Measurements from ENCODE around the gene AOC2.
"Not testable (repeated sequence)": the region's sequence is repeated elsewhere in the genome, so short reads cannot be mapped to it uniquely, and the experiment has no call there.

Gene AOC2

DNA sequence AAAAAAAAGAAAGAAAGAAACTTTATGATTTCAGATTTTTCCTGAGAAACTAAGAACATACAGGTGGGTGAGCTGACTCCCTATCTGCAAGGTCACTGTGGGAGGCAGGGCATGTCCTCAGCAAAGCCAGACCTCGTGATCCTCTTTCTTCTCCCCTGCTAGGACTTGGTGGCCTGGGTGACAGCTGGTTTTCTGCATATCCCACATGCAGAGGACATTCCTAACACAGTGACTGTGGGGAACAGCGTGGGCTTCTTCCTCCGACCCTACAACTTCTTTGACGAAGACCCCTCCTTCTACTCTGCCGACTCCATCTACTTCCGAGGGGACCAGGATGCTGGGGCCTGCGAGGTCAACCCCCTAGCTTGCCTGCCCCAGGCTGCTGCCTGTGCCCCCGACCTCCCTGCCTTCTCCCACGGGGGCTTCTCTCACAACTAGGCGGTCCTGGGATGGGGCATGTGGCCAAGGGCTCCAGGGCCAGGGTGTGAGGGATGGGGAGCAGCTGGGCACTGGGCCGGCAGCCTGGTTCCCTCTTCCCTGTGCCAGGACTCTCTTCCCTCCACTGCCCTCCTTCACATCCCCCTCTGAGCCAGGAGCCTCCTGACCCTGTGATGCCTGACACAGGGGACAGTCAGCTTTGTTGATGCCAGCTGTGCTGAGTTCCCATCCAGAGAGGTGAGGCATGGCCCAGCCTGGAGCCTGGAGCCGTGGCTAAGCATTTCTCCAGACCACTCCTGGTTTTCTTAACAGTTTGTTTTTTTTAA, 29.7 kb downstream of the AOC2 start:
- not testable (repeated sequence) for H3K27me3 Mint-ChIP-seq (ENCODE audit: low read depth); DNase-seq (ENCODE audit: low spot score); H3K36me3 Mint-ChIP-seq (ENCODE audit: low read depth); H3K27ac Mint-ChIP-seq; H3K4me3 Mint-ChIP-seq; H3K4me1 Mint-ChIP-seq (ENCODE audit: low read depth); H3K9me3 Mint-ChIP-seq

DNA sequence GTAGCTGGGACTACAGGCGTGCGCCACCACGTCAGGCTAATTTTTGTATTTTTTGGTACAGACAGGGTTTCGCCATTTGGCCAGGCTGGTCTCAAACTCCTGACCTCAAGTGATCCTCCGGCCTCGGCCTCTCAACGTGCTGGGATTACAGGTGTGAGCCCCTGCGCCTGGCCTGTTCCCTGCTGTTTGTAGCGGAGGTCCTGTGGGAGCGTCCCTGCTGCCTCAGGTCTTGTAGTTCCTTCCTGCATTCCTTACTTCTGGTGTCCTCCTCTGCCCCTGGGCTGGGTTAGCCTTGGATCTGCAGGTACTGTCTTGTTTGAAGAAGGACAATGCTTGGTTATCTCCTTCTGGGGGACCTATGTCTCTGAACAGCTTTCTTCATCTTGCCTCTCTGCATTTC, 32.7 kb downstream of the AOC2 start:
- no peak overlapping the region for H3K27ac Mint-ChIP-seq
- H3K27me3 Mint-ChIP-seq (ENCODE audit: low read depth), result peaks cover 2% of the 10 kb centered on the region

DNA sequence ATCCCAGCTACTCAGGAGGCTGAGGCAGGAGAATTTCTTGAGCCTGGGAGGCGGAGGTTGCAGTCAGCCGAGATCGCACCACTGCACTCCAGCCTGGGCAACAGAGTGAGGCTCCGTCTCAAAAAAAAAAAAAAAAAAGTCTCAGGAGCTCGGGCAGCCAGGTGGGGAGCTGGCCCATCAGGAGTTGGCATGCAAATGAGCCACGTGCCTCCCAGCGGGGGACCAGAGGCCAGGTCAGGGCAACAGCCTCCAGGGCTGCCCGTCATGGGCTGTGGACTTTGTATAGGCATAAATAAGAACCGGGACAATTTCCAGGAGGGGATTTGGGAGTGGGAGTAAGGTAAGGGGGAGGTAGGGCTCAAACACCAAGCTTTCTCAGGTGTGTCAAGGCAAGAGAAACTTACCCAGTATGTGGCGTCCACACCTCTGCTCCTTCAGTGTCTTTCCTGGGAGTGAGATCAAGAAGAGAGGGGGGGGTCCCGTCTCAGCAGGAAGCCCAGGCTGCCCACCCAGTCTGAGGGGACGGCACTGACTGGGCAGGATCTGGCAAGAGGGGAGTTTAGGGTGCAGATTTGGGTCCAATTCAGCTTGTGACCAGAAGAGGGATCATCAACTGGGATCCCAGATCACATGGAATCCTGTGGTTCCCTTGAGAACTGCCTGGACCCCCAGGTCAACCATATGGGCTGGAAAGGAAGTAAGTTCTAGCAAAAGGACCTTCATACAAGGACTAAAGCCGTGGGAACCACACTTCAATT, 33.9 kb downstream of the AOC2 start:
- Mint-ChIP-seq H3K27me3 (ENCODE audit: low read depth) (peaks cover 2% of the 10 kb centered on the region), H3K27ac (no peak overlapping the region)

More for the DNA sequence above, 32.7 kb downstream of the AOC2 start:
- no peaks in the 10 kb centered on the region for H3K36me3 Mint-ChIP-seq (ENCODE audit: low read depth)
- no peak for DNase-seq (ENCODE audit: low spot score)
- H3K9me3 Mint-ChIP-seq, result no peaks in the 10 kb centered on the region
- H3K4me3 Mint-ChIP-seq, result no peak overlapping the region
- H3K4me1 Mint-ChIP-seq (ENCODE audit: low read depth), result no peaks in the 10 kb centered on the region

DNA sequence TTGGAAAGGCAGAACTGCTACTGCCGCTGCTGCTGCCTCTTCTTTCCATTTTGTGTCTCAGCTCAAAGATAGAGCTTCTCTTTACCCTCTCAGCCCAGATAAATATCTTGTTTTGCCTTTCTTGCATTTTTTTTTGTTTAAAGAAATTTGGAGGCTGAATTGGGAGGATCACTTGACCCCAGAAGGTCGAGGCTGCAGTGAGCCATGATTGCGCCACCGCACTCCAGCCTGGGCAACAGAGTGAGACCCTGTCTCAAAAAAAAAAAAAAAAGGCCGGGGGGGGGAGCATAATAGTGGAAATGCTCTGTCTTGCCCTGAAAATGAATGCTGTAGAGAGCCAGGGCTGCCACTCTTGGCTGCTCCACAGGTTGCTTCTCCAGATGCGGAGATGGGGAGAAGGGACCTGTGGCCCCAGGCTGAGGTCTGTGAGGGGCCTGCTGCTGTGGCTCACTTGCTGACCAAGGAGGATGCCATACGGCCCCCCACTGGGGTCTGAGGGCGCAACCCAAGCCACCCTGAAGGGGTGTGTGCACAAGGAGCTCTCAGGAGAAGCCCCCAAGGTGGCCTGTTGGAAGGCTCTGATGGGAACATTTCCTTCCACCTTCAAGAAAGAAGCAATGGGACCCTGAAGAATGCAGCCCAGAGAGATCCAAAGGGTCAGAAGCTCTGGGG, 34.7 kb downstream of the AOC2 start:
- Mint-ChIP-seq H3K27ac (no peak overlapping the region), H3K27me3 (ENCODE audit: low read depth) (peaks cover 2% of the 10 kb centered on the region), H3K4me3 (no peak overlapping the region)

More for the DNA sequence above, 33.9 kb downstream of the AOC2 start:
- H3K4me1 Mint-ChIP-seq (ENCODE audit: low read depth), result no peaks in the 10 kb centered on the region
- DNase-seq (ENCODE audit: low spot score), result no peak
- H3K4me3 Mint-ChIP-seq, result no peak overlapping the region
- H3K36me3 Mint-ChIP-seq (ENCODE audit: low read depth), result no peaks in the 10 kb centered on the region
- no peaks in the 10 kb centered on the region for H3K9me3 Mint-ChIP-seq

DNA sequence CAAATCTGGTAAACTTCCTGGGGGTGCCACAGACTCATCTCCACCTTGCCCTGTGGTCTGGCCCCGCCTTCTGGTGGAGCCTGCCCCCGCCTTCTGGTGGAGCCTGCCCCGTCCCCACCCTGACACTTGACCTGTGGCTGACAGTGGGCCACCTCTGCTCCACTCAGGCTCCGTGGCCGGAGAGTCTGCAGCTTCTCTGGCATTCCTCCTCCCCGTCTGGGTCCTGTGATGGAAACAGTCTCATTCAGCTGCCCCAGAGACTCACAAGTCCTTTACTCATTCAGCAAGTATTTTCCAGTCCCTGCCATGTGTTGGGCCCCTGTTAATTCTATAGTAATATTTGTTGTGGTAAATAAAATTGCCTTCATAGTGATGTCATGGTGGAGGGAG, 35.2 kb downstream of the AOC2 start:
- no peak for DNase-seq (ENCODE audit: low spot score)
- no peaks in the 10 kb centered on the region for H3K4me1 Mint-ChIP-seq (ENCODE audit: low read depth)
- H3K9me3 Mint-ChIP-seq, result no peaks in the 10 kb centered on the region
- no peaks in the 10 kb centered on the region for H3K36me3 Mint-ChIP-seq (ENCODE audit: low read depth)
- H3K27me3 Mint-ChIP-seq (ENCODE audit: low read depth), result peaks cover 2% of the 10 kb centered on the region
- no peak overlapping the region for H3K27ac Mint-ChIP-seq
- H3K4me3 Mint-ChIP-seq, result no peak overlapping the region

More for the DNA sequence above, 34.7 kb downstream of the AOC2 start:
- Mint-ChIP-seq H3K36me3 (ENCODE audit: low read depth) (no peaks in the 10 kb centered on the region), H3K4me1 (ENCODE audit: low read depth) (no peaks in the 10 kb centered on the region), H3K9me3 (no peaks in the 10 kb centered on the region)
- DNase-seq (ENCODE audit: low spot score), result no peak

DNA sequence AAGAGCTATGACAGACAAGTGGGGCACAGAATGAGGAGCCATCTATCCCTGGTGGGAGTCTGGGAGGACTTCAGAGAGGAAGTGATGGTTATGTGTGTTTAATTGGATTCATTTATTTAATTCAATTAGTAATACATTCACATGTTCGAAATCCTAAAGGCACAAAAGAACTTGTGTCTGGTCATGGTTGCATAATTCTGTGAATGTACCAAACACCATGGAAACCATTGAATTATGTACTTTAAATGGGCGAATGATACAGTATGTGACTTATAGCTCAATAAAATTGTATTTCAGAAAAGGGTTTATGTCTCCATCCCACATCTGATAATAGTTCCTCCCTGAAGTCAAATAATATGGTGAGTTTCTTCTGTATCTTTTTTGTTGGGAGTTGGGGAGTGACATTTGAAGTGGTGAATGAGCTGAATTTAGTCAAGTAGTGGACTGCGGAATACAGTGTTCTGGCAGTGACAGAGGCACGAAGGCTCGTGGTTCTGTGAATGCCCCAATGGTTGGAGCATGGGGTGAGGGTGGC, 36.5 kb downstream of the AOC2 start:
- H3K9me3 Mint-ChIP-seq, result no peaks in the 10 kb centered on the region
- no peak for DNase-seq (ENCODE audit: low spot score)
- H3K27me3 Mint-ChIP-seq (ENCODE audit: low read depth), result peaks cover 2% of the 10 kb centered on the region
- H3K4me3 Mint-ChIP-seq, result no peak overlapping the region
- H3K27ac Mint-ChIP-seq, result no peak overlapping the region
- H3K4me1 Mint-ChIP-seq (ENCODE audit: low read depth), result no peaks in the 10 kb centered on the region
- no peaks in the 10 kb centered on the region for H3K36me3 Mint-ChIP-seq (ENCODE audit: low read depth)

DNA sequence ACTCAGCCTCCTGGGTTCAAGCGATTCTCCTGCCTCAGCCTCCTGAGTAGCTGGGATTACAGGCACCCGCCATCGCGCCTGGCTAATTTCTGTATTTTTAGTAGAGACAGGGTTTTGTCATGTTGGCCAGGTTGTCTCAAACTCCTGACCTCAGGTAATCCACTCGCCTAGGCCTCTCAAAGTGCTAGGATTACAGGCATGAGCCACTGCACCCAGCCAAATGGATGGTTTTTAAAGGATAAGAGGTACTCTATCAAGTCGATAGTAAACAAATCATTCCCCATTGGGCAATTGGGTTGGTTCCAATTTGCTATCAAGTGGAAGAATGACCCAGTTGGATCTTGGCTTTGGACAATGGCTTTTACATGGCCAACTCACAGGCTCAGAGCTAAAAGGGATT, 37.3 kb downstream of the AOC2 start:
- not testable (repeated sequence) for H3K9me3 Mint-ChIP-seq; H3K36me3 Mint-ChIP-seq (ENCODE audit: low read depth); DNase-seq (ENCODE audit: low spot score); H3K4me3 Mint-ChIP-seq; H3K27me3 Mint-ChIP-seq (ENCODE audit: low read depth); H3K4me1 Mint-ChIP-seq (ENCODE audit: low read depth); H3K27ac Mint-ChIP-seq

DNA sequence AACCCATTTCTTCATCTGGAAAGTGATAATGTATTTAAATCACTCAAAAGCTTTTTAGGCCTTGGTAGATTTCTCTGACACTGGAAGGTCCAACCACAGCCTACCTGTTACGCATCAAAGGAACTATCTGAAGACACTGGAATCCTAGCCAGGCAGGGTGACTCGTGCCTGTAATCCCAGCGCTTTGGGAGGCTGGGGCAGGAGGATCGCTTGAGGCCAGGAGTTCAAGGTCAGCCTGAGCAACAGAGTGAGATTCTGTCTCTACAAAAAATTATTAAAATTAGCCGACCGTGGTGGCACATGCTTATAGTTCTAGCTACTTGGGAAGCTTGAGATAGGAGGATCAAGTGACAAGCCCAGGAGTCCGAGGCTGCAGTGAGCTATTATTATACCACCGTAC, 37.8 kb downstream of the AOC2 start:
- Mint-ChIP-seq H3K27ac (no peak overlapping the region), H3K4me1 (ENCODE audit: low read depth) (peaks cover 3% of the 10 kb centered on the region), H3K36me3 (ENCODE audit: low read depth) (no peaks in the 10 kb centered on the region), H3K9me3 (no peaks in the 10 kb centered on the region), H3K4me3 (no peak overlapping the region), H3K27me3 (ENCODE audit: low read depth) (peaks cover 7% of the 10 kb centered on the region)
- DNase-seq (ENCODE audit: low spot score), result no peak

DNA sequence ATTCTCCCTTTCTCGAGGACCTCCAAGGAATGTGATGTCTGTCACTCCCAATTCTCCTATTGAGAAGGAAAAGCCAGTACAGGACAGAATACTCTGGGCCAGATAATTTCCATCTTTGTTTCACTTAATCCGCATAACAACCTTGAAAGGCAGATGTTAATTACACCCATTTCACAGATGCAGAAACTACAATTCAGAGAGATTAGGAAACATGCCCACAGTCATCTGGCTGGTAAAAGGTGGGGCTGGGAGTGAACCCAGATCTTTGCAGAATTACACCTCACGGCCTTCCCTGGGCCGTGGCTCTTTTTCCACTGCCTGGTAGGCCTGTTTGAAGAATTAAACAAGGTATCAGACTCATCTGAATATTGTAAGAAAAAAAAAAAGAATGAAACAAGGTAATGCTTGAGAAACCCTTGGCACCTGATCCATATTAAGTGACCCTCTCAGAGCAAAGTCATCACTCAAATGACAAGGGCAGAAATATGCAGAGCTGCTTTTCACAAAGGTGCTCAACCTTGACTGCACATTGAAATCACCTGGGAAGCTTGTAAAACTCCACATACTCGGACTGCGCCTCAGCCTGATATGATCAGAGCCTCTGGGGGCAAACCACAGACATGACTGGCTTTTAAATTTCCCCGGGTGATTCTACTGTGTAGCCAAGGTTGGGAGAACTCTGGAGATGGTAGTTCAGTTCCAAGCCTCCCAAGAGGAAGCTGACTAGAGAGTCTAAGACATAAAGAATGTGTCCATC, 39.6 kb downstream of the AOC2 start:
- DNase-seq (ENCODE audit: low spot score), result no peak
- Mint-ChIP-seq H3K36me3 (ENCODE audit: low read depth) (no peaks in the 10 kb centered on the region), H3K27ac (no peak overlapping the region), H3K4me3 (no peak overlapping the region), H3K27me3 (ENCODE audit: low read depth) (peaks cover 5% of the 10 kb centered on the region), H3K4me1 (ENCODE audit: low read depth) (peaks cover 3% of the 10 kb centered on the region), H3K9me3 (no peaks in the 10 kb centered on the region)

DNA sequence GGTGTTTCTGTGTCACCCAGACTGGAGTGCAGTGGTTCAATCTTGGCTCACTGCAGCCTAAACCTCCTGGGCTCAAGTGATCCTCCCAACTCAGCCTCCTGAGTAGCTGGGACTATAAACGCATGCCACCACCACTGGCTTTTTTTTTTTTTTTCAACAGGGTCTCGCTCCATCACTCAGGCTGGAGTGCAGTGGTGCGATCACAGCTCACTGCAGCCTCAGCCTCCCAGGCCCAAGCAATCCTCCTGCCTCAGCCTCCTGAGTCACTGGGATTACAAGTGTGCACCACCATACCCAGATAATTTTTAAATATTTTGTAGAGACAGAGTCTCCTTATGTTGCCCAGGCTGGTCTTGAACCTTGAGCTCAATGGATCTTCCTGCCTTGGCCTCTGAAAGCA, 41.4 kb downstream of the AOC2 start:
- not testable (repeated sequence) for DNase-seq (ENCODE audit: low spot score); H3K27me3 Mint-ChIP-seq (ENCODE audit: low read depth); H3K27ac Mint-ChIP-seq; H3K36me3 Mint-ChIP-seq (ENCODE audit: low read depth); H3K4me1 Mint-ChIP-seq (ENCODE audit: low read depth); H3K4me3 Mint-ChIP-seq; H3K9me3 Mint-ChIP-seq

DNA sequence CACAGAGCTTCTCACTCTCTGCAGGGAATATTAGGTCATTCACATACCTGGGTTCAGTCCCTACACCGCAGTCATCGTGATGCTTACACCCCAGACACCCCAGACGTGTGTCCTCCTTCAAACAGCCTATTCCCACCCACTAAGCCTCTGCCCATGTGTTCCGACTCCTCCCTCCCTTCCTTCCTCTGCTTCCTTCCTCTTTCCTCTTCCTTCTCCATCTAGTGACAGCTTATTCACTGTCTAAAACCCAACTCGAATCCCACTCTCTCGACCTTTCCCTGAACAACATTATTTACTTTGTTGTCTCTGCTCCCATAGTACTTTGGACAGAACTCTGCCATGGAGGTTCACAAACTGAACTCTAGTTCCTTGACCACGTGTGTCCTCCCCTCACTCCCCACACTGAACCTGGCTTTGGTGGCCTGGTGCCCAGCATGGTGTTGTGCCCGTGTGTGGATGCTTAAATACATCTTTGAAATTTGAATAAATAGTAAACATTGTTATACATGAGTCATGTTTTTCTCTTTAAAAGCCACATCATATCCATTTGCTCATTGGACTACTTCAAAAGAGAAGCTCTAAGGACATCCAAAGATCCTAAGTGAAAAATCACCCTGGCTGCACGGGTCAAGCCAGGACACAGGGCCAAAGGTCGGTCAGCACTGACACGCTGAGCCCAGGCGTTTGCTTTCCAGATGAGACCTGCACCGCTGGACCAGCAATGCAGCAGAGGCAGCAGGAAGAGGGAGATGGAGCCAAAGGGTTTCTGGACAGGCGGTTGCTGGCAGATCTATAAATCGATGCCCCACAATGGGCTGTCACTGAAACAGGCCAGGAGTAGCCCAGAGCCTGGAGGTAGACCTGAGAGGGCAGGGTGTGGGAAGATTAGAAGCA, 42.1 kb downstream of the AOC2 start:
- Mint-ChIP-seq H3K9me3 (no peaks in the 10 kb centered on the region), H3K4me1 (ENCODE audit: low read depth) (peaks cover 3% of the 10 kb centered on the region), H3K27ac (no peak overlapping the region), H3K36me3 (ENCODE audit: low read depth) (no peaks in the 10 kb centered on the region), H3K27me3 (ENCODE audit: low read depth) (peaks cover 5% of the 10 kb centered on the region), H3K4me3 (no peak overlapping the region)
- no peak for DNase-seq (ENCODE audit: low spot score)

DNA sequence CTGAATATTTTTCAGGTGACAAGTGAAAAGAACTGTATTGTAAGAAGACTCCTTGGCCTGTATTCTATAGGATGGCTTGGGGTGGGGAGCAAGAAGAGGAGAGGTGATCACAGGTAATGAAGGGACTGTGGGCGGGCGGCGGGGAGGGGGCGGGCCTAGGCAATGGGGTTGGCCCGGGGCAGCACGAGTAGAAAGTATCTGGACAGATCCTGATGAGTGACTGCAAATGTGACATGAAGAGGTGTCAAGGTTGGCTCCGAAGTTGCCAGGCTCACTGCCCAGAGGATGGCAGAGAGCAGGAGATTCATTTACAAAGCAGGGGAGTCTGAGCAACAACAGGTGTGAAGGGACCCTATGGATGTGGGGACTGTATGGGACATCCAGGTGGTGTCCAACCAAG, 45.4 kb downstream of the AOC2 start:
- H3K4me1 Mint-ChIP-seq (ENCODE audit: low read depth), result peaks cover 5% of the 10 kb centered on the region
- H3K27ac Mint-ChIP-seq, result no peak overlapping the region
- H3K9me3 Mint-ChIP-seq, result no peaks in the 10 kb centered on the region
- no peak overlapping the region for H3K4me3 Mint-ChIP-seq
- DNase-seq (ENCODE audit: low spot score), result no peak
- peaks cover 23% of the 10 kb centered on the region for H3K27me3 Mint-ChIP-seq (ENCODE audit: low read depth)
- no peaks in the 10 kb centered on the region for H3K36me3 Mint-ChIP-seq (ENCODE audit: low read depth)
